Umbilical cord (tissue), 2 donors: ENCODE data around the gene XPNPEP3. TPM values are rescaled to one million over a fixed set of nuclear protein-coding genes. Genes with fewer than 3 reads are reported as not detected.

ENCODE experiments used
- DNase-seq: peaks from one replicate; pipeline ENCODE4 v3.0.0-alpha.2; 2015; ENCODE audit warnings: low spot score
- total RNA-seq: library from RNA; depleted of rRNA; stranded (reverse); fragments of >200 nt; gene quantifications from one replicate; pipeline ENCODE4 v1.2.3, GENCODE V29; 2014; ENCODE audit warnings: low replicate concordance; ENCODE audit not compliant: insufficient read depth

The XPNPEP3 gene
- total RNA-seq, 1 donor from 2014 or later: 5.8 TPM

DNA sequence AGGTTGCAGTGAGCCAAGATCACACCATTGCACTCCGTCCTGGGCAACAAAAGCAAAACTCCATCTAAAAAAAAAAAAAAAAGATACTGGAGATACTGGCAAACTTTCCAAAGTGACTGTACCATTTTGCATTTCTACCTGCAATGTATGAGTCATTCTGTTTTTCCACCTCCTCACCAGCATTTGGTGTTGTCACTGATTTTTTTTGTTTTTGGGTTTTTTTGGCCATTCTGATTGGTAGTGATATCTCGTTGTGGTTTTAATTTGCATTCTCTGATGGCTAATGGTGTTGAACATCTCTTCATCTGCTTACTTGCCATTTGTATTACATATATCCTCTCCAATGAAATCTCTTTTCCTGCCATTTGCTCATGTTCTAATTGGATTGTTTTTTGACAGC is 82.3 kb downstream of the XPNPEP3 start:
- DNase-seq: no peak

DNA sequence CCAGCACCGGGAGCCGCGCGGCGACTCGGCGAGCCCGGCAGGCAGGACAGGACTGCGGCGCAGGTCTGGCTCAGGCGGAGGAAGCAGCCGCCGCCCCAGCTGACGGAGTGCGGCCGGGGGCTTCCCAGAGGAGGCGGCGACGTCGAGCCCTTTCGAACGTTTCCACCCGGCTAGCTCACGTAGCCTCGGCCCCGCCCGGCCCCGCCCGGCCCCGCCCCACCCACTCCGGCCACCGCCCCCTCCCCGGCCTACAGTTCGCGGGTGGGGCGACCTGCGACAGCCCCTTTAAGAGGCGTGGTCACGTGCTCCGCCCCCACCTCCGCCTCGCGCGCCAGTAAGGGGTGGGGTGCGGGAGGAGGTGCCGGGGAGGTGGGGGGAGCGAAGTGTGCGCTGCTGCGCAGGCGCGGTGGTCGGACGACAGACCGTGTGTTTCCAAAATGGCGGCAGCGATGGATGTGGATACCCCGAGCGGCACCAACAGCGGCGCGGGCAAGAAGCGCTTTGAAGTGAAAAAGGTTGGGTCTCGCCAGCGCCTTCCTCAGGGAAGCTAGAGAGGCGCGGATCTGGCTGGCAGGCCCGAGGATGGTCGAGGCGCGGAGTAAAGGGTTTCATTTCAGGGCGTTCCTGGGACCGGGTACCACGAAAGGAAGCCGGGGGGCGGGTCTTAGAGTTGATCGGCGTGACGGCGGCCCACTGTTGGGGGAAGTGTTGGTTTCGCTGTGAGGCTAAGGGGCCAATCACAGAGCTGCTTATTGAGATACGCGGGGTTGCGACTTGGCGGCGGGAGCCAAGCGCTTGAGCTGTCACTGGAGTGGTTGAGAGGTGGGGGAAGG is 94.2 kb downstream of the XPNPEP3 start, which contains the start of gene RBX1:
RBX1 (plus strand) TSS at position 417 of the 833 bp plus-strand sequence; CDS start at position 438, 21 bp downstream.
- DNase-seq: peak; percentile 99

DNA sequence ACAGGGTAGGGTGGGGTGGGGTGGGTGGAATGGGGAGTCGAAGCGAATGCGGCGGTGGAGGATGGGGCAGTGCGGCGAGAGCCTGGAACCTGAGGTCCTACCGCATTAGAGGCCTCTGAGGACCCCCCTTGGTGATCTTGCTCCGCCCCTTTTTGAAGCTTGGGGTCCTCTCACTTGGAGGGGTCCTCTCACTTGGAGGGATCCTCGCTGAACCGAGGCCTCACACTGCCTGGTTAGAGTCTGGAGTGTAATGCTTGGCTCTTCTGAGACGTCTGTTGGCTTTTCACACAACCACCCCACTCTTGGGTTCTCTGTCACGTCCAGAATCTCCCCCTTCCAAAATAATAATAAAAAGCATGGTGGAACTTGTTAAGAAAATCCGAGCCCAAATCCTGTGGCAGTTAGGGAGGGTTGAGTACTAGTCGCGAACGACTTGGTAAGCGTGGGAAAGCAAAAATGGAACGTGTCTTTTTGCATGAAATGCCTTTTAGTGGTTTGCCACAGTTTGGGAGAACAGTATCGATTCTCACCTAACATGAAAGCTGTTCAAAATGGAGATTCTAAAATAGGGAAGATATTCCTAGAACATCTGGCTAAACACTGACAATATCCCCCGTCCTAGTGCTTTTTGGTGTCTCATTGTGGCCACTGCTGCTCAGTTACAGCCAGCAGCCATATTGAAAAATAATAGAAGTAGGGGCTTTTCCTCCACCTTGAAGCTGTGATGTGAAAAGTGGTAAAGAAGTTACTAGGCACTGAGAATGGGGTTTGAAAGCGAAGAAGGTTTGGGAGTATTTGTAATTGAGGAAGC is 95.1 kb downstream of the XPNPEP3 start:
- DNase-seq: no peak

DNA sequence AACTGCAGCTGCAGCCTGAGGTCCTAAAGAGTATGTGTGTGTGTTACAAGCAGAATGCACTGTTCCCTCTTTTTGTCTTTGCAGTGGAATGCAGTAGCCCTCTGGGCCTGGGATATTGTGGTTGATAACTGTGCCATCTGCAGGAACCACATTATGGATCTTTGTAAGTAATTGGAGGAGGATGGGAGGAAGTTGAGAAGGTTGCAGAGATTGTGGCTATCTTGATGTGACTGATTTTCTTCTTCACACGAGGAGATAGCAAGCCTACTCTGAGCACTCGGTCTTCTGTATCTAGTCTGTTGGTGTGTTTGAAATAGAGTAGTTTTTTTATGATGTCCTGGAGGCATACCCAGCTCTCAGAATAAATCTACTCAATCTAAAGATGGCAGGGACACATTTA is 96.5 kb downstream of the XPNPEP3 start:
- no peak for DNase-seq

DNA sequence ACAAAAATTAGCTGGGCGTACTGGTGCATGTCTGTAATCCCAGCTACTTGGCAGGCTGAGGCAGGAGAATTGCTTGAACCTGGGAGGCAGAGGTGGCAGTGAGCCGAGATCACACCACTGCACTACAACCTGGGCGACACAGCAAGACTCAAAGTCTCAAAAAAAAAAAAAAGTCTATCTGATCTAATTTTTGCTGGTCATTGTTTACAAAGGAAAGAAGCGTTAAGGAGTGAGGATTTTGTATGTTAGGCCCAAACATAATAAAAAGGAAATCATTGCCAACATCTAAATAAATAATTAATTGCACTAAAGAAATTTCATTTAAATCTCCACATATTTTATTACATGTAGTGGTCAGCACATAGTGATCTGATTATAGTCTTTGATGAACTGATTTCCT is 97.2 kb downstream of the XPNPEP3 start:
- no peak for DNase-seq

DNA sequence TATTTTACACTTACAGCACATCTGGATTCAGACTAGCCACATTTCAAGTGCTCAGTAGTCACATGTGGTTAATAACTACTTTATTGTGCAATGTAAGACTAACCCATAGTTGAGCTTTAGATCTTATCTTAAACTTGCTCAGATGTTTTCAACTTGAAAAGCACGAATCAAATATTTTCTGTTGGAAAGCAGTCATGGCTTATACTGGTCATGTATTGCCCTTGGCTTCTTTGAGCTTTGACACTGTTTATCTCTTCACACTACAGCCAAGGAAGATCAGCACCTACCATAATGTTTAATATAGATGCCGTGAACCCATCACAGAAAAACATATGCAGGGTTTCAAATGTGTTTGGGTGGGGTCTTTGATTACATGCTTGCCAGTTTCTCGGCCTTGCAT is 98.6 kb downstream of the XPNPEP3 start:
- DNase-seq: no peak

DNA sequence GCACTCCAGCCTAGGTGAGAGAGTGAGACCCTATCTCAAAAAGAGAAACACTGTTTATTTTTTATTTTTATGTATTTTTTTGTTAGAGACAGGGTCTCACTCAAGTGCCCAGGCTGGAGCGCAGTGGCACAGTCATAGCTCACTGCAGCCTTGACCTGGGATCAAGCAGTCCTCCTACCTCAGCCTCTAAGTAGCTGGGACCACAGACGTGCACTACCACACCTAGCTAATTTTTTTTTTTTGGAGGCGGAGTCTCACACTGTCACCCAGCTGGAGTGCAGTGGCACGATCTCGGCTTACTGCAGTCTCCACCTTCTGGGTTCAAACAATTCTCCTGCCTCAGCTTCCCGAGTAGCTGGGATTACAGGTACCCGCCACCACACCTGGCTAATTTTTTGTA is 100.7 kb downstream of the XPNPEP3 start:
- no peak for DNase-seq

DNA sequence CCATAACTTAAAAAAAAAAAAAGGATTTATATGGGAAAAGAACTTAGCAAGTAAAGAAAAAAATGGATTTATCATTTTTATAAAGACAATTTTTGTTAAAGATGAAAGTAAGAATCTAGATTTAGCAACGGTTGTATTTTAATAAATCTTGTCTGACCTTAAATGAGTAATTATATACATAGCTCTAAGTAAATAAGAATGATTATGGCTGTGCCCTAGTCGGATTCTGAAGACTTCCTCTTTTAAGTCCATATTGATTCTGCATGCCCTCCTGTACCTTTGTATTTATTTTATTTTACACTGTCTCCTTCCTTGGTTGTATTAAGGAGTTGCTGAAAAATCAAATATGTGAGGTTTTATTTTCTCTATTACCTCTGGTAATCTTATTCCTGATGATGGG is 101.4 kb downstream of the XPNPEP3 start:
- no peak for DNase-seq

DNA sequence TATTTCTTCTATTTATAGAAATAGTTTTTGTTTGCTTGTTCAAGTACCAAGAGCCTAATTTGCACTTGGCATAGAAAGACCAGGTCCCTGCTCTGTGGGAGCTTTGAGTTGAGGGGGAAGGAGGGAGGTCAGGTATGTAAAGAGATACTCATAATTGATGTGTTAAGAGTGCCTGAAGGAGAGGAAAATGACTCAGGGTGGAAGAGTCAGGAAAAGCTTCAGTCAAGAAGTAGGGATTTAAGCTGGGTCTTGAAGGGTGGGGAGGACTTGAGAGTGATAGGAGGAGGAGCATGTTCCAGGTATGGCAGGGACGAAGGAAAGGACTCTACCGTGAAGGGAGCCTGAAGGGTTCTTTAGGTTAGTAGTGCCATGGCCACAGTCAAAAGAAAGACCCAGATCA is 103.2 kb downstream of the XPNPEP3 start:
- DNase-seq: no peak

DNA sequence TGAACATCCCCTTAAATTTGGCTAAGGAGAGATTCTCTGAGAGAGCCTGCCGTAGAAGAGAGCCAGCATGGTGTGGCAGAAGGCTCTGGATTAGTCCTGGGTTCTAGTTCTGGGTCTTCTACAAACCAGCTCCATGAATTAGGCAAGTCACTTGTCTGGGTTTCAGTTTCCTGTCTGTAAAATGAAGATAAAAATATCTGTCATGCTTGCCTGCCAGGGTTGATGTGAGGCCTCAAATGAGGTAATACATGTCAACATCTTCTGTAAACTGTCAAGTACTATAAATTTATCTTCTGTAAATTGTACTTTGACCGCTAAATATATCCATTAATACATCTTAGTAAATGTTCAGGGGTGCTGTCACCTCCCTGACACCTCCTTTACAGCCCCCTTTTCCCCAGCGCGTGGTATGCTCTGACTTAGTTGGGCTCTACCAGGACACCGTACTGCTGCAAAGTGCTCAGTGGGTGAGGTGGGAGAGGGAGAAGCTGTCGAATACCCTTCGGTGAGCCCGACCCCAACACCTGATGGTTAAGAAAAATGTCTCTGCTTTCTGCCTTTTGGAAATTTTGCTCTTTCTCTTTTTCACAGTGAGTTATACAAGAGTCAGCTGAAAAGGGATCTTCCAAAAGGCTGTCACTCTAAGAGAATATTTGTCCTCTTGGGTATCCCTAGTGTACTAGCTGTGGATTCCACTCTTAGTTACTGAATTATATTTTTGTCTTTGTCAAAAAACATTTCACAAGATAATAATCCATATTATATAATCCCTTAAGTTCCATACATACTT is 109.2 kb downstream of the XPNPEP3 start:
- DNase-seq: no peak

DNA sequence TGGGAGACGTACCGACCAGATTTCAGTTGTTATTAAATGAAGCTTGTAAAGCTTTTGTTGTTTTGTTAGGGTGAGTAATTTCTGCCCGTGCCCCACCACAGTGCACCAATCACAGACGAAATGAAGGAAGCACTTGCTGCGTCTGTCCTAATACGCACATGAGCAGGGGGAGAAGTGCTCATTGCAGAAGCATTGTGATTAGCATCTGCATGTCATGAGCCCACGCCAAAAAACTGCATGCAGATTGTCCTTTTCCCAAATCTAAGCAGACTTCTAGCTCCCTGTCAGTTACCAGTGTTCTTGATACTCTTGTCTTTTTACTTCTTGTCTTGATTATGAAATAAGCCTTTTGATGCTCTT is 109.8 kb downstream of the XPNPEP3 start:
- DNase-seq: no peak

DNA sequence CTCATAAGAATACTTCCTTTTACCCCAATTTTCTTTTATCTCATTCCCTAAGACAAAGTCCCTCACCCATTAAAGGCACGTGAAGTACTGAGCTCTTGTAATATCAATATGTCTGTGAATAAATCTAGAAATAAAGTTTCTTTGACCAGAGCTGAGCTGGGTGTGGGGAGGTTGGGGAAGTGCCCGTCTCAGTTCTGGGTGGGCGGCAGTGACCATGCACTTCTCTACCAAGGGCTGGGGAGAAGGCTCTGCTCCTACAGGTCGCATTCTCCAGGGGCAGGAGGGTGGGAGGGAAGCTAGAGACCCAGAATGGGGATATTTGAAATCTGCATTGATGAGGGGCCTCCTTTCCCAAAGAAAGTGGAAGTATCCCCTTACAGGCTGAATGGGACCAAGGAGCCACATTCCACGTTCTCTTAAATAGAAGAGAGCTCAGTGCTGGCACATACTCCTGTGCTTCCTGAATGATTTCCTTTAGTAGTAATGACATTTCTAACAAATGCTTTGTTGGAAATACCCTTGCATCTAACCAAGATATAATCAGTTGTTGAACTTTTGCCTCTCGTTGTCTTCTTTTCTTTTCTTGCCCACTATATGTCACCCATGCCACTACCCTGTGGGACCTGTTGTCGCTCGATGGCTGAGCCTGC is 110.3 kb downstream of the XPNPEP3 start:
- no peak for DNase-seq

DNA sequence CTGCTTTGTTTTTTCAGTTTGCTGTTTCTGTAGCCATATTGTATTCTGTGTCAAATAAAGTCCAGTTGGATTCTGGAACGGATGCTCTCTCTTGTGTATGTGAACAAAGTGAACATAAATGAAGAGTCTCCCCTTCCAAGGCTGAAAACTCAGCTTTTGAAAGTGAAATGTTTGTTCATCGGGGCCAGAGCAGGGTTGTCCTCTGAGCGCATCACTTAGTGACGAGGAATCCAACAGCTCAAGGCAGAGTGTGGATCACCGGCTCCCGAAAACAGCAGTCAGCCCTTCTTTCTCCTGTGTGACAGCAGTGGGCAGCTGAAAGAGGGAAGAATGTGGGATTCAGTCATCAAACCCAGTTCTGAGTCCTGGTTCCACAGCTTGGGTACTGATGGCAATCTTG is 115.6 kb downstream of the XPNPEP3 start:
- no peak for DNase-seq

DNA sequence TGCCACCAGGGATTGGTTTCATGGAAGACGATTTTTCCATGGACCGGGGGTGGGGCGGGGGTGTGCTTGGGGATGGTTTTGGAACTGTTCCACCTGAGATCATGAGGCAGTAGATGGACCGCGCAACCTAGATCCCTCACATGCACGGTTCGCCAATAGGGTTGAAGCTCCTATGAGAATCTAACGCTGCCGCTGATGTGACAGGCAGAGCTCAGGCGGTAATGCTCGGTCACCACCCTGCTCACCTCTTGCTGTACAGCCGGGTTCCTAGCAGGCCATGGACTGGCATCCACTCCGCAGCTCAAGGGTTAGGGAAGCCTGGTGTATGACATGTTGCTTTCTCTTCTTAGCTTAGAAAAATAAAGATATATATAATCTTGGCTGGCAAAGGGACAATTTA is 116.2 kb downstream of the XPNPEP3 start:
- DNase-seq: no peak

DNA sequence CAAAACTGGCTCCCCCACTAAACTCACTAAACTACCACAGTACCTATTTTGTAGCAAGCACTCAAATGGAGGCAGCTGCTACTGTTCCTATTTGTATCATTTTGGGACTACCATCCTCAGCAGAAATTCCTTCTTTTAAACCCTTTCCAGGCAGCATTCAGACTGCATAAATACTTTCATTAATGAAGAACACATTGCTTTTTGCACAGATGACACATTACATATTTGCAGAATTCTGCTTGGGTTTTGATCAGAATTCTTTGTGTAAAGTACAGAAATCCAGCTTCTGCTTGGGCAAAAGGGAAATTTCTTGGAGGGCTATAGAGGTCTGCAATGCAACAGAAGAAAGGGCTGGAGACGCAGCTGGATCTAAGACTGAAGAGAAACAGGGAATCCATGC is 118.4 kb downstream of the XPNPEP3 start:
- peak; percentile 22 for DNase-seq

DNA sequence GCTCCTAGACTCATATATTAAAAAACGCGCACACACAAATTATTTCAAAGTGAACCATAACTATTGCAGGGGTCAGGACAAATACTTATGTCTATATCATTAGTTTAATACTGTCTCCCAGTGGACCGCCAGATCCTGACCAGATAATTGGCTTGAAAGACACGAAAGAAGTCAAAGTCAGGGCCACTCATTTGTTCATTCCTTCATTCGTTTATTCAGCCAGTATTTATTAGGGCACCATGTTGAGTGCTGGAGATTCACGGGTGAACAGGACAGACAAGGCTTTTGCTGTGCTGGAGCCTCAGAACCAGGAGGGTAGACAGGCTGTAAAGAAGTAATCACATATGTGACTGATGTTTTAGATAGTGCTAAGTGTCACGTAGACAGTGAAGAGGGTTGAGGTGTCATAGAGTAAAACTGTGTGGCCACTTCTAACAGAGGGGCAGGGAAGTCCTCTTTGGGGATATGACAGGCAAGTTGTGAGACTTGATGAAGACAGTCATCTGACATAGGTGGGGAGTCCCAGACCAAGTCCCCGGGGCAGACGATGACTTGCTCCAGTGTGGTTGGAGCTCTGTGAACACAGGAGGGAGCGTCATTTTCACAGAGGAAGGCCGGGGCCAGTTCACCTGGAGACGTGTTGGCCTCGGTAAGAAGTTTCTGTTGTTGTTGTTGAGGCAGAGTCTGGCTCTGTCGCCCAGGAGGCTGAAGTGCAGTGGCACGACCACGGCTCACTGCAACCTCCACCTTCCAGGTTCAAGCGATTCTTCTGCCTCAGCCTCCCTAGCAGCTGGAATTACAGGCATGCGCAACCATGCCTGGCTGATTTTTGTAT is 120.1 kb downstream of the XPNPEP3 start:
- DNase-seq: no peak

DNA sequence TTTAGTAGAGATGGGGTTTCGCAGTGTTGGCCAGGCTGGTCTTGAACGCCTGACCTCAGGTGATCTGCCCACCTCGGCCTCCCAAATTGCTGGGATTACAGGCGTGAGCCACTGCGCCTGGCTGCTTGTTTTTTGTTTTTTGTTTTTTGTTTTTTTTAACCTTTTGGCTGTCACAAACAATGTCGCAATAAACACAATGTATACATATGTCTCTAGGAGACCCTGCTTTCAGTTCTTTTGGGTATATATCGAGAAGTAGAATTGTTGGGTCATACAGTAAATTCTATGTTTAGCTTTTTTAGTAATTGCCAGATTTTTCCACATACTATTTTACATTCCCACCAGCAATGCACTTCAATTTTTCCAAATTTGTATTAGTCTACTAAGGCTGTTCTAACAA is 122.2 kb downstream of the XPNPEP3 start:
- DNase-seq: no peak

DNA sequence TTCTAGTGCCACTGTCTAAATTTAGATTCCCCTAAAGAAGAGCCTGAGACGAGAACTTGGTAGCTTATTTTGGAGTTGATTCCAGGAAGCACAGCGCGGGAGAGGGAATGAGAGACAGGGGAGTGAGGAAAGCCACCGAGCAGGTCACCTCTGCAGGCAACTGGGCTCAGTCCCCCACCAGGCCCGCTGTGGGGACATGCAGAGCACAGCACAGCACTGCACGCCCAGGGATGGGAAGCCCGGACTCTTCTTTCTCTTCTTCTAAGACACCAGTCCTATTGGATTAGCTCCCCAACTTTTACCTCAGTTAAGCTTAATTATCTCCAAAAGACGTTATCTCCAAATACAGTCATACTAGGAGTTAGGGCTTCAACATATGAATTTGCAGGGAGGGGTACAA is 122.9 kb downstream of the XPNPEP3 start:
- DNase-seq: no peak
